ENCODE results near the gene DNLZ. TPM values are rescaled to one million over a fixed set of nuclear protein-coding genes. Genes with fewer than 3 reads are reported as not detected.
A peak's percentile ranks its signal among the peaks of the same experiment; 100 is the strongest.

The DNLZ gene
- total and polyA plus RNA-seq, 2 of the 4 experiments (the other 2 are of a cell fraction): 2.0 to 11.4 TPM

DNA sequence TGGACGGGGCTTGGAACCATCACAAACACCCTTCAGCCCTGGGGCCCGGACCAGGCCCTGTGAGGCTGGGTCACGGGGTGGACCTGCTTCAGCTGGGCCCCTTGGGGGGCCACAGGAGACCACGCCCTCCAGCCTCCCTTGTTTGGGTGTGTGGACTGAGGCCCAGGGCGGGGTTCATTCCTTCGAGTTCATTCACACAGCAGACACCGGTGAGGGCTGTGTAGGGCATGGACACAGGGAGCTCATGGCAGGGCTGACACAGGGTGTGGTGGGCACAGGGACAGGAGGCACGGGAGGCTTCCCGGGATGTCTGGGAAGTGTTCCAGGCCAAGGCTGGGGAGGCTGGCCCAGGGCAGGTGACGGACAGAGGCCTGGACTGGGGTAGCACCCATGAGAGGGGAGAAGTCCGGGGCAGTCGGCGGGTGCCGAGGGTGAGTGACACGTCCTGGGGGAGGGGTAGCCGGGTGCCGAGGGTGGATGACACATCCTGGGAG, 8.9 kb downstream of the DNLZ start:
- 0 out of 2 replicates have a peak, but pooled peaks have one; percentile 15 for TF ChIP-seq MAZ (IDR thresholded peaks at IDR 0.05; ENCODE audit: borderline replicate concordance, low read depth, low read length)
- TF ChIP-seq RFX5 (IDR thresholded peaks at IDR 0.05; ENCODE audit: low read depth, low read length): no peak
- peak overlapping the region in 1 of 2 experiments; percentile 1; a peak in 1 of 4 replicates for H4K8ac ChIP-seq (ENCODE audit: low read depth in 2 of 2, low read length in 2 of 2)
- H3K27ac ChIP-seq (ENCODE audit: insufficient read depth, low read length): peak overlapping the region; percentile 19; the same call in 1 of the 2 replicates
- H3K27me3 ChIP-seq (ENCODE audit: control insufficient read depth, insufficient read depth, low read length): no peaks in the 10 kb centered on the region
- POLR2A ChIA-PET (ENCODE audit: unreplicated experiment): no interaction called here
- no peak overlapping the region for H2BK15ac ChIP-seq (ENCODE audit: low read depth, low read length)
- DNase-seq (peak; percentile 27), ATAC-seq (ENCODE audit: low read depth) (peak; percentile 49)
- dilution Hi-C loops (cut with HindIII; ENCODE audit: low sequenced_read_pairs, unreplicated experiment) (no loop called here), in situ Hi-C loops (cut with MboI; ENCODE audit: low sequenced_read_pairs) (no loop called here), intact Hi-C loops (cut with micrococcal nuclease) (no loop called here)
- peak overlapping the region; percentile 90 for H2AK5ac ChIP-seq (ENCODE audit: low read depth, low read length)
- H3K4me1 ChIP-seq (ENCODE audit: control insufficient read depth, insufficient read depth, low read length): peaks cover 23% of the 10 kb centered on the region
- H3K9me1 ChIP-seq (ENCODE audit: insufficient read depth, low read length): peaks cover 3% of the 10 kb centered on the region; the same call in 1 of the 2 replicates
- peak overlapping the region; percentile 72 for H4K91ac ChIP-seq (ENCODE audit: insufficient read depth, low read depth, low read length)
- H2AK9ac ChIP-seq (replicated peaks; ENCODE audit: low read depth, low read length, poor library complexity): peak overlapping the region; percentile 95
- H4K5ac ChIP-seq (ENCODE audit: low read depth, low read length): no peak overlapping the region
- BruUV-seq (replicated peaks): no TSS peak
- H3K4me3 ChIP-seq (ENCODE audit: insufficient read depth, low read depth, low read length): no peak overlapping the region
- peaks cover 34% of the 10 kb centered on the region for H4K20me1 ChIP-seq (ENCODE audit: insufficient read depth, low read length)
- H3K9ac ChIP-seq (ENCODE audit: low read depth, low read length): no peak overlapping the region
- no peak overlapping the region for H3K4me2 ChIP-seq (ENCODE audit: low read depth, low read length)
- peak overlapping the region; percentile 5 for H2BK120ac ChIP-seq (ENCODE audit: low read depth, low read length)
- peak overlapping the region; percentile 83 for H3K4ac ChIP-seq (ENCODE audit: low read depth, low read length)
- H3K9me3 ChIP-seq (ENCODE audit: control insufficient read depth, insufficient read depth, low read length): no peaks in the 10 kb centered on the region
- peak overlapping the region; percentile 79 for H3K14ac ChIP-seq (replicated peaks; ENCODE audit: low read depth, low read length)
- H3K56ac ChIP-seq (ENCODE audit: extremely low read depth, insufficient read depth, low read length): no peak overlapping the region; the same call in 1 of the 2 replicates
- H2BK5ac ChIP-seq (ENCODE audit: low read depth, low read length, poor library complexity, severe bottlenecking): peak overlapping the region; percentile 71
- 0 out of 2 replicates have a peak overlapping the region, but pooled peaks have one; percentile 49 for H3K23ac ChIP-seq (ENCODE audit: low read depth, low read length)
- CTCF ChIA-PET: no interaction called here
- H3K36me3 ChIP-seq (ENCODE audit: control insufficient read depth, insufficient read depth, low read length): peaks cover 66% of the 10 kb centered on the region
- H2AFZ ChIP-seq (replicated peaks; ENCODE audit: low read length, poor library complexity): peak overlapping the region; percentile 47
- H3K18ac ChIP-seq (ENCODE audit: low read depth, low read length): no peak overlapping the region
- H3K79me1 ChIP-seq (ENCODE audit: low read depth in 1 of 2, low read length in 2 of 2): peaks cover 0 to 39% of the 10 kb centered on the region in 2 experiments; a peak in 2 of 4 replicates
- WGBS, 2 experiments (ENCODE audit: extremely low coverage in 2 of 2, insufficient read length in 1 of 2): 51% methylated on average over 12 of the region's 17 CpGs; no CpG with 5 or more reads in 1 of the 2 experiments
- no peak overlapping the region; the same call in 1 of the 2 replicates for H2BK20ac ChIP-seq (ENCODE audit: low read depth, low read length)
